GM23248 (cell line): ENCODE results near the gene PDIA6.

Experiments used
- EZH2 ChIP-seq: fragments of 200-600 bp; sonication (generic); IDR thresholded peaks from 2 replicates; pipeline ENCODE4 v1.6.1; 2018; ENCODE audit warnings: antibody characterized with exemption, mild to moderate bottlenecking; ENCODE audit not compliant: insufficient read depth, poor library complexity, severe bottlenecking
- EZH2phosphoT487 ChIP-seq: fragments of 200-600 bp; sonication (generic); IDR thresholded peaks from 2 replicates; pipeline ENCODE4 v1.6.1; 2018; ENCODE audit warnings: antibody characterized with exemption, moderate library complexity, mild to moderate bottlenecking, low read depth; ENCODE audit not compliant: insufficient read depth

GRCh38 chr2:10812362-10813162, at the start of gene PDIA6:
- TF ChIP-seq EZH2 (no peak), EZH2phosphoT487 (no peak)
